GM04504 (cell line): ENCODE results near the gene UGT1A7.
"Not testable (repeated sequence)": the region's sequence is repeated elsewhere in the genome, so short reads cannot be mapped to it uniquely, and the experiment has no call there.

Source experiments
- DNase-seq: peaks from one replicate; pipeline ENCODE4 v3.0.0-alpha.2; 2012; ENCODE audit warnings: low read depth

The UGT1A7 gene

GRCh38 chr2:233680361-233681045 is 1.2 kb upstream of the UGT1A7 start:
- DNase-seq: no peak

DNA sequence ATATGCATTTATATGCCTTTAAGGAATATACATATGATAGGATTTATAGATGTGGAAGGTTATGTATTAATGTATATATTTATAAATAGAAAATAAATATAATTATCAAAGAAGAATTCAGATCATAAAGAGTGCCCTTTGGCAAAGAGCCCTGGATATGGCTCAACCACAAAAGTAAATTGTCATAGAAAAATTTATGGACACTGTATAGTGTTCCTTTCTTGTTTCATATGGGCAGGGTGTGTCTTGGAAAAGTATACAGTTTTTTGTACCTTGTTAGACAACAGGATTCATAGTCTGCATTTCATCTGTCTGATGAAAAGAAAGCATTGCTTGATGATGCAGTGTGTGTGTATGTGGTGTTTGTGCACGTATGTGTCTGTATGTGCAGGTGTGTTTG is 2.9 kb downstream of the UGT1A7 start:
- no peak for DNase-seq

- DNase-seq: no peak
Measured at GRCh38 chr2:233686928-233687327, 5.2 kb downstream of the UGT1A7 start.

DNA sequence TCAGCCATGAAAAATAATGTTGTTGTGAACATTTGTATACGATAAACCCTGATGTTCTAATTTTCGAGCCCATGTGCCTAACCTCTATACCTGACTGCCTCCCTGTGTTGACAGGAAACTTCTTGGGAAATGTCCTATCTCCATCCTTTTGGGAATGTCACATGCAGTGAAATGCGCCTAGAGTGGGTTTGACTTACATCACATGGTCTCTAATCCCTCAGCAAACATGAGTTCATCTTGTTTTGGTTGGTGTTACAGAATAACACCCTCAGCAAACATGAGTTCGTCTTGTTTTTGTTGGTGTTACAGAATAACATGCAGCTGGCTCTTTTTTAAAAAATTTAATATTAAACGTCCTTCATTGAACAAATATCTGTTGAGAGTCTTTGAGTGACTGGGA is 6.6 kb downstream of the UGT1A7 start:
- no peak for DNase-seq

DNA sequence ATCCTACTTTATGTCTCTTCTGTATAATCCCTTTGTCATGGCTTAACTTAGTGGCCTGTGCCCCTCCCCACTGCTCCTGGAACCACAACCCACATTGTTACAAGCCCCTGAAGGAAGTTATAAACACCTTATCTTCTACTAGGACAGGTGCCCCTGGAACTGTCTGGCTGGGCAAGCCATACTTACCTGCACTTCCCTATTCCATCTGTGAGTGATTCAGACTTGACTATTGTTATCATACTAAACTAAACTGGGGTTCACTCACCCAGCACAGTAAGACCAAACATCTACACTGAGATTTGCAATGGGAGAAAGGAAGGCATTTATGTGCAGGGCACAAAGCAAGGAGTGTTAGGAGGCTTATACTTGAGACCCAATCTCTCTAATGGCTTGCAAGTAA is 7.3 kb downstream of the UGT1A7 start:
- no peak for DNase-seq

DNA sequence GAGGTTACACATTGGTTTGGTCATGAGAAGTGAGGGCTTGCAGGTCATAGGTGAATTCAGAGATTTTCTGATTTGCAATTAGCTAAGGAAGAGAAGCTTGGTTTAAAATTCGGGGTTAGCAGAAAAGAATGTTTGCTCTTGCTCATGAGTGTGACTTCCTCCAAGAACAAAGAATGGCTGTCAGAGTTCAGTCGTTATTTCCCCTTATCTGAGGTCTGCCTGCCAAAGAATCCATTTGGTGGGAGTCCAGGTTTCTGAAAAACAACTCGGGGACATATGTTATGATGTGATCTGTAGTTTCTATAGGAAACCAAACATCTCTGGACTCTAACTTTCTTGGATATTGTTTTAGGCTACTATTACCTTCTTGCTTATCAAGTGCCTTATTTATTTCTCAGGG is 7.8 kb downstream of the UGT1A7 start:
- DNase-seq: no peak

GRCh38 chr2:233690444-233690843 is 8.7 kb downstream of the UGT1A7 start:
- DNase-seq: no peak

- no peak for DNase-seq
Measured at GRCh38 chr2:233691443-233692433, 10.0 kb downstream of the UGT1A7 start.

DNA sequence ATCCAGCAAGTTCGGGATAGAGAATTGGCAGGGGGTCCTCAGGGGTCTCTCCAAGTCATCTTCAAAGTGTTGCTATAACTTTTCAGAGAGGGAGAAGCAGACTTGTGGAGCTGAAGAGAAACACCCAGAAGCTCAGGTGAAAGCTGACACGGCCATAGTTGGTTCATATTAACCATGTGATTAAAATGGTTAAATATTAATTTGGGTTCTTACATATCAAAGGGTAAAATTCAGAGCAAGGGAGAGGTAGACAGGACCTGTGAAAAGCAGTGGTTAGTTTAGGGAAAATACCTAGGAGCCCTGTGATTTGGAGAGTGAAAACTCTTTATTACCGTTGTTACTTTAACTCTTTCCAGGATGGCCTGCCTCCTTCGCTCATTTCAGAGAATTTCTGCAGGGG is 10.9 kb downstream of the UGT1A7 start, which contains the start of gene UGT1A6:
TSS of gene UGT1A6 (plus strand) at position 243 of the 400 bp plus-strand sequence. CDS start at position 358, 115 bp downstream.
- no peak for DNase-seq

GRCh38 chr2:233693963-233694362 is 12.3 kb downstream of the UGT1A7 start:
- no peak for DNase-seq

- DNase-seq: no peak
Measured at GRCh38 chr2:233698740-233699139, 17.0 kb downstream of the UGT1A7 start.

- no peak for DNase-seq
Measured at GRCh38 chr2:233699424-233700027, 17.8 kb downstream of the UGT1A7 start.

GRCh38 chr2:233700028-233700635 is 18.4 kb downstream of the UGT1A7 start:
- DNase-seq: no peak

- not testable (repeated sequence) for DNase-seq
Measured at GRCh38 chr2:233700842-233701241, 19.1 kb downstream of the UGT1A7 start.

GRCh38 chr2:233702238-233702637 is 20.5 kb downstream of the UGT1A7 start:
- DNase-seq: no peak

- no peak for DNase-seq
Measured at GRCh38 chr2:233705911-233706506, 24.3 kb downstream of the UGT1A7 start.

- no peak for DNase-seq
Measured at GRCh38 chr2:233706720-233707119, 25.0 kb downstream of the UGT1A7 start.

GRCh38 chr2:233707940-233708644 is 26.4 kb downstream of the UGT1A7 start:
- no peak for DNase-seq

GRCh38 chr2:233708942-233709341 is 27.2 kb downstream of the UGT1A7 start:
- DNase-seq: no peak

DNA sequence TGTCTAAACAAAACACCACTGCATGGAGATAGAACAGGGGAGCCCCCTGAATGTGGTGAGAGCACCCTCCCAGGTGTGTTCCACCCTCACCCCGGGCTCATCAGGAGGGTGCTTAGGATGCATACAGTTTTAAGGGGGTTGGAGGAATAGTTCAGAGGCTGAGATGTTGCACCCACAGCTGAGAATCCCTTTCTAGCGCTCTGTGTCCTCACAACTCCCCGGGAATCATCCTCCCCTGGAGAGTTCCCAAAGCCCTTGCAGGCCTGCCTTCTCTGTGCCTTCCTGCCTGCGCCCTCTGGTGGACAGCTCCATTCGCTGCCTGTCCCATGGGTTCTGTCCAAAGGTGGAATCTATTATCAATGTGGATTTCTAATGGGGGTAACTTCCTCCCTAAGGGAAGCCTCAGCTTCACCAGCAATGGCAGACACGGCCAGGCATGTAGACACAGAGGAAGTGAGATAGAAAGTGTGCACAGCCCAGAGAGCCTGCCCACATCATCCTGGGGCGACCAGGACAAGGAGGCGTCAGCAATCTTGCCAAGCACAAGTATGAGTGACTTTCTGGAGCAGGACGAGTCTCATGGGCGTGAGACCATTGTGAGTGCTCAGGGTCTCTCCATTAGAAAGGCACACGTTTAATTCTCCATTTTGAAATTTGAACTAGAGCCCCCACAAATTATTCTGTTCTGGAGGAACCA is 29.8 kb downstream of the UGT1A7 start:
- peak; percentile 58 for DNase-seq
